ENCODE results near the gene ECM2.

ECM2 gene

DNA sequence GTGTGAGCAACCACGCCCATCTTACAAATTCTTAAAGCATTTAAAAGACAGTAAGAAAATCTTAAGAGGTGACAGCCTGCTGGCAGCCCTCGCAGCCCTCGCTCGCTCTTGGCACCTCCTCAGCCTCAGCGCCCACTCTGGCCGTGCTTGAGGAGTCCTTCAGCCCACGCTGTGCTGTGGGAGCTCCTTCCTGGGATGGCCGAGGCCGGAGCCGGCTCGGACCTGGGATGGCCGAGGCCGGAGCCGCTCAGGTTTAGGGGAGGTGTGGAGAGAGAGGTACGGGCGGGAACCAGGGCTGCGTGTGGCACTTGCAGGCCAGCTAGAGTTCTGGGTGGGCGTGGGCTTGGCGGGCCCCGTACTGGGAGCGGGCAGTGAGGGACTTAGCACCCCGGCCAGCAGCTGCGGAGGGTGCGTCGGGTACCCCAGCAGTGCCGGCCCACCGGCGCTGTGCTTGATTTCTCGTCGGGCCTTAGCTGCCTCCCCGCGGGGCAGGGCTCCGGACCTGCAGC lies 9.3 kb upstream of the ECM2 start:
- ChIA-PET CTCF (interaction anchor here (1.2 to 1.6 kb wide), 2 partner anchors 13 to 89 kb away, joined by 3 to 5 read pairs; no protein-coding TSS in a partner anchor), POLR2A (no interaction called here)
- Histone ChIP-seq H3K4me1 (ENCODE audit: control extremely low read depth in 1 of 4, control insufficient read depth in 4 of 4, insufficient read depth in 4 of 4, low read length in 3 of 4) (no peaks in the 10 kb centered on the region), H3K27me3 (replicated peaks in 2 of 5; ENCODE audit: control insufficient read depth in 4 of 5, insufficient read depth in 5 of 5, low read length in 4 of 5) (no peaks in the 10 kb centered on the region), H3K36me3 (ENCODE audit: control insufficient read depth in 4 of 4, insufficient read depth in 4 of 4, low read length in 3 of 4) (no peaks in the 10 kb centered on the region), H3K9me3 (ENCODE audit: control extremely low read depth in 1 of 5, control insufficient read depth in 4 of 5, insufficient read depth in 2 of 5, low read depth in 1 of 5, low read length in 4 of 5) (peaks cover 0 to 7% (median 0%) of the 10 kb centered on the region in 5 experiments), H3K27ac (ENCODE audit: insufficient read depth in 1 of 2, low read depth in 1 of 2, low read length in 2 of 2, poor library complexity in 1 of 2, severe bottlenecking in 2 of 2) (no peak overlapping the region), H3K4me3 (ENCODE audit: control insufficient read depth in 1 of 7, extremely low read depth in 1 of 7, insufficient read depth in 4 of 7, low read depth in 2 of 7, low read length in 6 of 7) (no peak overlapping the region)
- over 99% methylated on average over 29 of the region's 33 CpGs for WGBS (ENCODE audit: insufficient coverage)
- DNase-seq = no peak

- H3K9me3 ChIP-seq (ENCODE audit: control extremely low read depth in 1 of 5, control insufficient read depth in 4 of 5, insufficient read depth in 2 of 5, low read depth in 1 of 5, low read length in 4 of 5) = peaks cover 0 to 7% (median 0%) of the 10 kb centered on the region in 5 experiments
- no peaks in the 10 kb centered on the region for H3K4me1 ChIP-seq (ENCODE audit: control extremely low read depth in 1 of 4, control insufficient read depth in 4 of 4, insufficient read depth in 4 of 4, low read length in 3 of 4)
- POLR2A ChIA-PET = interaction anchor here (0.7 kb wide), 1 partner anchor 75 kb away, joined by 3 read pairs; no protein-coding TSS in a partner anchor
- 100% methylated on average over 7 of the region's 7 CpGs for WGBS (ENCODE audit: insufficient coverage)
- no peak overlapping the region for H3K27ac ChIP-seq (ENCODE audit: insufficient read depth in 1 of 2, low read depth in 1 of 2, low read length in 2 of 2, poor library complexity in 1 of 2, severe bottlenecking in 2 of 2)
- H3K4me3 ChIP-seq (ENCODE audit: control insufficient read depth in 1 of 7, extremely low read depth in 1 of 7, insufficient read depth in 4 of 7, low read depth in 2 of 7, low read length in 6 of 7) = no peak overlapping the region
- CTCF ChIA-PET = no interaction called here
- no peak for DNase-seq
- H3K36me3 ChIP-seq (ENCODE audit: control insufficient read depth in 4 of 4, insufficient read depth in 4 of 4, low read length in 3 of 4) = no peaks in the 10 kb centered on the region
- no peaks in the 10 kb centered on the region for H3K27me3 ChIP-seq (replicated peaks in 2 of 5; ENCODE audit: control insufficient read depth in 4 of 5, insufficient read depth in 5 of 5, low read length in 4 of 5)
Measured at GRCh38 chr9:92543972-92544371, 8.2 kb upstream of the ECM2 start.

DNA sequence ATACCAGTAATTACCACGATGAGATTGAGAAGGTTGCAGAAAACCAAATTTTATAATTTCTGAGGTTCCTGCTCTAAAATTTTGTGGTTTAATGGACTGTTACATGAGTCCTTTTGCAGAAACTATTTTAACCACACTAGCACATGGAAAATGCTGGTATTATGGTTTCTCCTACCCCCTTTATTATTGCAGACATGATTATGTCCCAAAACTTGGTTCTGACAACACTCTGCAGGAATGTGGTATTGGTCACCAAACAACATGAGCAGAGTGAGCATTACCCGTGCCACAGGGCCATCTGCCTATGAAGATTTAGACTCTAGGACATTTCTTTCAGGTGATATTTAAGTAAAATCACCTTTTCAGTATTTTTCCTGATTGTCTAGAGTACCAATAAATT lies 2.8 kb upstream of the ECM2 start:
- POLR2A ChIA-PET = no interaction called here
- WGBS (ENCODE audit: insufficient coverage) = no CpG with 5 or more reads among the region's 2 CpGs
- CTCF ChIA-PET = no interaction called here
- Histone ChIP-seq H3K4me3 (ENCODE audit: control insufficient read depth in 1 of 7, extremely low read depth in 1 of 7, insufficient read depth in 4 of 7, low read depth in 2 of 7, low read length in 6 of 7) (no peak overlapping the region), H3K36me3 (ENCODE audit: control insufficient read depth in 4 of 4, insufficient read depth in 4 of 4, low read length in 3 of 4) (no peaks in the 10 kb centered on the region), H3K27me3 (replicated peaks in 2 of 5; ENCODE audit: control insufficient read depth in 4 of 5, insufficient read depth in 5 of 5, low read length in 4 of 5) (no peaks in the 10 kb centered on the region), H3K4me1 (ENCODE audit: control extremely low read depth in 1 of 4, control insufficient read depth in 4 of 4, insufficient read depth in 4 of 4, low read length in 3 of 4) (peaks cover 0 to 17% (median 4%) of the 10 kb centered on the region in 4 experiments), H3K9me3 (ENCODE audit: control extremely low read depth in 1 of 5, control insufficient read depth in 4 of 5, insufficient read depth in 2 of 5, low read depth in 1 of 5, low read length in 4 of 5) (peaks cover 0 to 7% (median 0%) of the 10 kb centered on the region in 5 experiments), H3K27ac (ENCODE audit: insufficient read depth in 1 of 2, low read depth in 1 of 2, low read length in 2 of 2, poor library complexity in 1 of 2, severe bottlenecking in 2 of 2) (no peak overlapping the region)
- DNase-seq = no peak

DNA sequence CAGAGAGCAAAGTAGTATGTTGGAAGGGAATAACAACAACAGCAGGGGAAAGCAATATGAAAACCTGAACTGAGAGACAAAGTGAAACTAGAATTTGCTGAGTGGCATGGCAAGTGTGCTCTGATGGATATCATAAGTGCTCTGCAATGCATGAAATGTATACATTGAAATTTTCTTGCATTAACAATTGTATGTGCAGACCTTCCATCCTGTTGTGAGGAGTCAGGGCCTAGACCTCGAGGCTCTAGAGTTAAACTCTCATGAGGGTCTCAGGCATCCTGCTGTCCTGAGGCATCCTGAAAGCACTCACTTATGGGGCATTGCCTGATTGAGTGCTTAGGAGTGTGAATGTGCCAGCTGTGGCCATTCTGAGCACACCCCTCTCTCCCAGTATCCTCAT lies 1.1 kb downstream of the ECM2 start:
- POLR2A ChIA-PET = no interaction called here
- Histone ChIP-seq H3K36me3 (ENCODE audit: control insufficient read depth in 4 of 4, insufficient read depth in 4 of 4, low read length in 3 of 4) (no peaks in the 10 kb centered on the region), H3K4me1 (ENCODE audit: control extremely low read depth in 1 of 4, control insufficient read depth in 4 of 4, insufficient read depth in 4 of 4, low read length in 3 of 4) (peaks cover 0 to 17% (median 4%) of the 10 kb centered on the region in 4 experiments), H3K27me3 (replicated peaks in 2 of 5; ENCODE audit: control insufficient read depth in 4 of 5, insufficient read depth in 5 of 5, low read length in 4 of 5) (no peaks in the 10 kb centered on the region), H3K27ac (ENCODE audit: insufficient read depth in 1 of 2, low read depth in 1 of 2, low read length in 2 of 2, poor library complexity in 1 of 2, severe bottlenecking in 2 of 2) (no peak overlapping the region), H3K4me3 (ENCODE audit: control insufficient read depth in 1 of 7, extremely low read depth in 1 of 7, insufficient read depth in 4 of 7, low read depth in 2 of 7, low read length in 6 of 7) (no peak overlapping the region), H3K9me3 (ENCODE audit: control extremely low read depth in 1 of 5, control insufficient read depth in 4 of 5, insufficient read depth in 2 of 5, low read depth in 1 of 5, low read length in 4 of 5) (peaks cover 0 to 6% (median 0%) of the 10 kb centered on the region in 5 experiments)
- WGBS (ENCODE audit: insufficient coverage) = no CpG with 5 or more reads among the region's 1 CpG
- CTCF ChIA-PET = interaction anchor here (1.2 kb wide), 1 partner anchor 9 kb away, joined by 4 read pairs; no protein-coding TSS in a partner anchor
- no peak for DNase-seq

DNA sequence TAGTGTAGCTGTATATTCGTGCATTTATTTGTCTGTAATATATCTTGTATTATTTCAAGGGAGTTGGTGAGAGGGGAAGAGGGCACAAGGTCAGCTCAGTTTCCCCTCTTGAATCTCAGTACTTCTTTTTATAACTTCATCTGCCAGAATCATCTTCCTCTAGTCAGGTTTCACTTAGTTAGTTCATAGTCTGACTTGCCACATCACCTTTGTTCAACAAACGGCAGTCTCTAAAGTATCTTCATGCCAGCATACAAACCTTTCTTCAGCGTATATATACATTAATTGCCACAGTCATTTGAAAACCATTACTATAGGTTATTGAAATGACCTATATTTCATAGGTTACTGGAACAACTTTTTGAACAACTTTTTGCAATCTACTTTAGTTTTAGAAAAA lies 1.6 kb downstream of the ECM2 start:
- Histone ChIP-seq H3K27me3 (replicated peaks in 2 of 5; ENCODE audit: control insufficient read depth in 4 of 5, insufficient read depth in 5 of 5, low read length in 4 of 5) (no peaks in the 10 kb centered on the region), H3K27ac (ENCODE audit: insufficient read depth in 1 of 2, low read depth in 1 of 2, low read length in 2 of 2, poor library complexity in 1 of 2, severe bottlenecking in 2 of 2) (no peak overlapping the region), H3K9me3 (ENCODE audit: control extremely low read depth in 1 of 5, control insufficient read depth in 4 of 5, insufficient read depth in 2 of 5, low read depth in 1 of 5, low read length in 4 of 5) (peaks cover 0 to 8% (median 0%) of the 10 kb centered on the region in 5 experiments), H3K4me3 (ENCODE audit: control insufficient read depth in 1 of 7, extremely low read depth in 1 of 7, insufficient read depth in 4 of 7, low read depth in 2 of 7, low read length in 6 of 7) (no peak overlapping the region), H3K36me3 (ENCODE audit: control insufficient read depth in 4 of 4, insufficient read depth in 4 of 4, low read length in 3 of 4) (no peaks in the 10 kb centered on the region), H3K4me1 (ENCODE audit: control extremely low read depth in 1 of 4, control insufficient read depth in 4 of 4, insufficient read depth in 4 of 4, low read length in 3 of 4) (peaks cover 0 to 17% (median 4%) of the 10 kb centered on the region in 4 experiments)
- 100% methylated on average over 1 of the region's 3 CpGs for WGBS (ENCODE audit: insufficient coverage)
- no peak for DNase-seq
- POLR2A ChIA-PET = no interaction called here
- CTCF ChIA-PET = interaction anchor here (1.2 kb wide), 1 partner anchor 9 kb away, joined by 4 read pairs; no protein-coding TSS in a partner anchor

- DNase-seq = no peak
- Histone ChIP-seq H3K9me3 (ENCODE audit: control extremely low read depth in 1 of 5, control insufficient read depth in 4 of 5, insufficient read depth in 2 of 5, low read depth in 1 of 5, low read length in 4 of 5) (peaks cover 0 to 10% (median 2%) of the 10 kb centered on the region in 5 experiments), H3K4me3 (ENCODE audit: control insufficient read depth in 1 of 7, extremely low read depth in 1 of 7, insufficient read depth in 4 of 7, low read depth in 2 of 7, low read length in 6 of 7) (no peak overlapping the region), H3K27me3 (replicated peaks in 2 of 5; ENCODE audit: control insufficient read depth in 4 of 5, insufficient read depth in 5 of 5, low read length in 4 of 5) (no peaks in the 10 kb centered on the region), H3K4me1 (ENCODE audit: control extremely low read depth in 1 of 4, control insufficient read depth in 4 of 4, insufficient read depth in 4 of 4, low read length in 3 of 4) (no peaks in the 10 kb centered on the region), H3K36me3 (ENCODE audit: control insufficient read depth in 4 of 4, insufficient read depth in 4 of 4, low read length in 3 of 4) (no peaks in the 10 kb centered on the region), H3K27ac (ENCODE audit: insufficient read depth in 1 of 2, low read depth in 1 of 2, low read length in 2 of 2, poor library complexity in 1 of 2, severe bottlenecking in 2 of 2) (no peak overlapping the region)
- ChIA-PET POLR2A (no interaction called here), CTCF (no interaction called here)
Measured at GRCh38 chr9:92530893-92531292, 4.9 kb downstream of the ECM2 start.

DNA sequence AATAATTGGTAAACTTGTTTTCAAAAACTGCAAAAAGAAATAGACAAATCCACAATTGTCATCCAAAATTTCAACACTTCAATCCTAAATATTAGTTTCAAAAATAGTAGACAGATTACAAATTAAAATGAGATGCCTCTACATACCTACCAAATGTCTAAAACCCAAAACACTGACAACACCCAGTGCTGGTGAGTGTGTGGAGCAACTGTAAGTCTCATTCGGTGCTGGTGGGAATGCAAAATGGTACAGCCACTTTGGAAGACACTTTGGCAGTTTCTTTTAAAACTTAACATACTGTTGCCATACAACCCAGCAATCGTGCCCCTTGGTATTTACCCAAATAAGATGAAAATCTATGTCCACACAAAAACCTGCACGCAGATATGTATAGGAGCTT lies 6.7 kb downstream of the ECM2 start:
- Histone ChIP-seq H3K27ac (ENCODE audit: insufficient read depth in 1 of 2, low read depth in 1 of 2, low read length in 2 of 2, poor library complexity in 1 of 2, severe bottlenecking in 2 of 2) (no peak overlapping the region), H3K4me1 (ENCODE audit: control extremely low read depth in 1 of 4, control insufficient read depth in 4 of 4, insufficient read depth in 4 of 4, low read length in 3 of 4) (no peaks in the 10 kb centered on the region), H3K4me3 (ENCODE audit: control insufficient read depth in 1 of 7, extremely low read depth in 1 of 7, insufficient read depth in 4 of 7, low read depth in 2 of 7, low read length in 6 of 7) (no peak overlapping the region), H3K36me3 (ENCODE audit: control insufficient read depth in 4 of 4, insufficient read depth in 4 of 4, low read length in 3 of 4) (no peaks in the 10 kb centered on the region), H3K27me3 (replicated peaks in 2 of 5; ENCODE audit: control insufficient read depth in 4 of 5, insufficient read depth in 5 of 5, low read length in 4 of 5) (no peaks in the 10 kb centered on the region), H3K9me3 (ENCODE audit: control extremely low read depth in 1 of 5, control insufficient read depth in 4 of 5, insufficient read depth in 2 of 5, low read depth in 1 of 5, low read length in 4 of 5) (peaks cover 0 to 10% (median 2%) of the 10 kb centered on the region in 5 experiments)
- no peak for DNase-seq
- POLR2A ChIA-PET = no interaction called here
- CTCF ChIA-PET = no interaction called here
- WGBS (ENCODE audit: insufficient coverage) = 100% methylated on average over 1 of the region's 3 CpGs

Data from common myeloid progenitor, CD34-positive (primary cell).